H1 (cell line): Measurements from ENCODE around the gene NDC1. TPM values are rescaled to one million over a fixed set of nuclear protein-coding genes. Genes with fewer than 3 reads are reported as not detected.

Experiments
- CTCF ChIA-PET: fragments of 300-600 bp; sonication (Branson Sonifier 250); formaldehyde crosslinking; loops from one replicate; lab custom pipeline; 2021; ENCODE audit not compliant: partially characterized antibody; lab: Charles Lee
- POLR2A ChIA-PET: fragments of 300-600 bp; sonication (Branson Sonifier 250); formaldehyde crosslinking; loops from one replicate; lab custom pipeline; 2021; ENCODE audit warnings: inconsistent platforms; ENCODE audit not compliant: partially characterized antibody; lab: Charles Lee
- DNase-seq, 2 experiments: peaks; one replicate each; pipeline versions ENCODE4 v3.0.0 to v3.0.0-alpha.2; 2010 to 2022; ENCODE audit warnings: low spot score in 2 of 2, low read depth in 1 of 2, mixed read lengths in 1 of 2
- FAIRE-seq: peaks from 2 replicates; lab custom pipeline; 2011; peaks lifted over from hg19 to GRCh38; lab: Jason Lieb, UNC
- H2AFZ ChIP-seq: 2 replicates; pipeline ENCODE4 v1.8.1; 2012; ENCODE audit warnings: low read length, inconsistent platforms
- H2AK5ac ChIP-seq: 2 replicates; pipeline ENCODE4 v1.6.1; 2013; ENCODE audit warnings: low read depth, low read length
- H2BK120ac ChIP-seq: replicated peaks from 2 replicates; pipeline ENCODE3; 2013; ENCODE audit warnings: low read depth, low read length, inconsistent platforms
- H2BK12ac ChIP-seq: 2 replicates; pipeline ENCODE4 v1.6.1; 2013; ENCODE audit warnings: low read depth, low read length
- H2BK15ac ChIP-seq: 2 replicates; pipeline ENCODE4 v1.6.1; 2013; ENCODE audit warnings: low read length
- H2BK20ac ChIP-seq: 2 replicates; pipeline ENCODE4 v1.6.1; 2013; ENCODE audit warnings: low read length
- H2BK5ac ChIP-seq: 2 replicates; pipeline ENCODE4 v1.6.1; 2013; ENCODE audit warnings: low read depth, low read length
- H3K14ac ChIP-seq: 2 replicates; pipeline ENCODE4 v1.6.1; 2013; ENCODE audit warnings: inconsistent platforms; ENCODE audit not compliant: insufficient read length
- H3K18ac ChIP-seq: 2 replicates; pipeline ENCODE4 v1.6.1; 2013; ENCODE audit warnings: low read length; ENCODE audit errors: extremely low read depth
- H3K23ac ChIP-seq: 2 replicates; pipeline ENCODE4 v1.6.1; 2013; ENCODE audit warnings: inconsistent platforms; ENCODE audit not compliant: insufficient read length
- H3K23me2 ChIP-seq: 2 replicates; pipeline ENCODE4 v1.6.1; 2013; ENCODE audit warnings: low read depth, low read length
- H3K27ac ChIP-seq: 2 replicates; pipeline ENCODE4 v1.6.1; 2011; ENCODE audit warnings: low read depth, low read length, inconsistent platforms
- H3K27me3 ChIP-seq, 4 experiments: replicated peaks in 1 of 4; 1 replicate in 1 of 4; 2 replicates in 3 of 4; pipeline versions ENCODE4 v1.6.1 to v1.8.1; 2011 to 2013; ENCODE audit warnings: low read length in 3 of 4, mild to moderate bottlenecking in 3 of 4, inconsistent platforms in 2 of 4, mixed read lengths in 2 of 4, moderate library complexity in 1 of 4; ENCODE audit not compliant: control insufficient read depth in 3 of 4, insufficient read depth in 3 of 4; ENCODE audit errors: extremely low read depth in 1 of 4
- H3K36me3 ChIP-seq, 4 experiments: 2 replicates each; pipeline versions ENCODE4 v1.6.1 to v1.8.1; 2011 to 2013; ENCODE audit warnings: mild to moderate bottlenecking in 4 of 4, low read length in 3 of 4, moderate library complexity in 2 of 4, control low read depth in 1 of 4, inconsistent platforms in 1 of 4; ENCODE audit not compliant: insufficient read depth in 4 of 4, control insufficient read depth in 2 of 4
- H3K4ac ChIP-seq: replicated peaks from 2 replicates; pipeline ENCODE3; 2013; ENCODE audit warnings: low read length, low read depth, mixed read lengths, inconsistent platforms; ENCODE audit not compliant: insufficient read length
- H3K4me1 ChIP-seq, 4 experiments: replicated peaks in 1 of 4; 1 replicate in 1 of 4; 2 replicates in 3 of 4; pipeline versions ENCODE4 v1.6.1 to v1.8.1; 2011 to 2013; ENCODE audit warnings: low read length in 3 of 4, inconsistent platforms in 2 of 4, mixed read lengths in 1 of 4; ENCODE audit not compliant: insufficient read depth in 4 of 4, control insufficient read depth in 3 of 4
- H3K4me2 ChIP-seq, 2 experiments: 2 replicates each; pipeline versions ENCODE4 v1.6.1 to v1.8.1; 2011 to 2013; ENCODE audit warnings: low read depth in 2 of 2, low read length in 2 of 2, control low read depth in 1 of 2, inconsistent platforms in 1 of 2, mild to moderate bottlenecking in 1 of 2; ENCODE audit not compliant: insufficient read depth in 1 of 2
- H3K4me3 ChIP-seq, 4 experiments: fragments of 200-600, 300-600 bp in 1 of 4; sonication (generic), shearing (Covaris generic), sonication (Bioruptor Twin) in 1 of 4; 2 replicates each; pipeline versions ENCODE4 v1.5.1 to v1.8.1; 2011 to 2016; ENCODE audit warnings: low read length in 4 of 4, low read depth in 3 of 4, control low read depth in 2 of 4, inconsistent platforms in 2 of 4, mild to moderate bottlenecking in 2 of 4, mixed read lengths in 1 of 4, moderate library complexity in 1 of 4; ENCODE audit not compliant: insufficient read depth in 2 of 4; ENCODE audit errors: extremely low read depth in 1 of 4
- H3K56ac ChIP-seq: replicated peaks from 2 replicates; pipeline ENCODE3; 2013; ENCODE audit warnings: low read depth, mild to moderate bottlenecking, mixed read lengths, low read length, inconsistent platforms; ENCODE audit not compliant: insufficient read length
- H3K79me1 ChIP-seq: 2 replicates; pipeline ENCODE4 v1.6.1; 2013; ENCODE audit warnings: low read depth, low read length, control low read depth
- H3K79me2 ChIP-seq, 2 experiments: 2 replicates each; pipeline versions ENCODE4 v1.6.1 to v1.8.1; 2012 to 2013; ENCODE audit warnings: low read length in 2 of 2, mild to moderate bottlenecking in 2 of 2, inconsistent platforms in 1 of 2; ENCODE audit not compliant: insufficient read depth in 2 of 2, control insufficient read depth in 1 of 2
- H3K9ac ChIP-seq, 4 experiments: replicated peaks in 1 of 4; 1 replicate in 1 of 4; 2 replicates in 3 of 4; pipeline versions ENCODE4 v1.6.1 to v1.8.1; 2011 to 2013; ENCODE audit warnings: low read depth in 3 of 4, low read length in 3 of 4, control low read depth in 2 of 4, mild to moderate bottlenecking in 2 of 4, moderate library complexity in 2 of 4, inconsistent platforms in 1 of 4; ENCODE audit errors: extremely low read depth in 1 of 4
- H3K9me3 ChIP-seq, 2 experiments: 2 replicates each; pipeline versions ENCODE4 v1.6.1 to v1.8.1; 2012 to 2013; ENCODE audit warnings: mild to moderate bottlenecking in 2 of 2, moderate library complexity in 2 of 2, control low read depth in 1 of 2, inconsistent platforms in 1 of 2, low read depth in 1 of 2, low read length in 1 of 2, mixed read lengths in 1 of 2; ENCODE audit not compliant: insufficient read depth in 2 of 2
- H4K20me1 ChIP-seq, 2 experiments: replicated peaks in 1 of 2; 2 replicates each; pipeline versions ENCODE3 to v1.8.1; 2011 to 2013; ENCODE audit warnings: inconsistent platforms in 2 of 2, low read length in 2 of 2, mild to moderate bottlenecking in 1 of 2; ENCODE audit not compliant: insufficient read depth in 2 of 2, control insufficient read depth in 1 of 2
- H4K5ac ChIP-seq: 2 replicates; pipeline ENCODE4 v1.6.1; 2013; ENCODE audit warnings: low read length, low read depth, mixed read lengths, inconsistent platforms; ENCODE audit not compliant: insufficient read length
- H4K8ac ChIP-seq: 2 replicates; pipeline ENCODE4 v1.8.0; 2013; ENCODE audit warnings: mild to moderate bottlenecking, moderate library complexity, low read length, inconsistent platforms; ENCODE audit not compliant: insufficient read depth; ENCODE audit errors: extremely low read depth
- H4K91ac ChIP-seq: replicated peaks from 2 replicates; pipeline ENCODE3; 2013; ENCODE audit warnings: low read length, mixed read lengths, inconsistent platforms; ENCODE audit not compliant: insufficient read length
- CTCF ChIP-seq, 3 experiments: IDR thresholded peaks; 1 replicate in 2 of 3; 2 replicates in 1 of 3; pipeline versions ENCODE4 v1.5.1 to v1.6.1; 2011; ENCODE audit warnings: low read length in 3 of 3, mild to moderate bottlenecking in 3 of 3, inconsistent platforms in 2 of 3, low read depth in 1 of 3, moderate library complexity in 1 of 3; ENCODE audit not compliant: insufficient read depth in 1 of 3; ENCODE audit errors: control extremely low read depth in 1 of 3
- EZH2 ChIP-seq: fragments of 200-600 bp; sonication (generic); IDR thresholded peaks from 2 replicates; pipeline ENCODE4 v1.7.1; 2012; ENCODE audit warnings: low read depth, mild to moderate bottlenecking, moderate library complexity, low read length, inconsistent platforms; ENCODE audit not compliant: severe bottlenecking
- WGBS, 2 experiments: shearing (Covaris generic) in 1 of 2; methylation state at CpG; one replicate each; pipeline versions ENCODE4 v1.1.6 to v1.1.7; 2013 to 2015; ENCODE audit warnings: low lambda C conversion rate in 2 of 2, mixed read lengths in 2 of 2, inconsistent platforms in 1 of 2, low coverage in 1 of 2, missing lambda C conversion rate in 1 of 2; ENCODE audit not compliant: insufficient replicate concordance in 2 of 2, insufficient coverage in 1 of 2, insufficient read length in 1 of 2; ENCODE audit errors: extremely low coverage in 1 of 2, missing lambda C conversion rate in 1 of 2; 5-methylcytosine and 5-hydroxymethylcytosine counted together
- polyA plus RNA-seq, 7 experiments: library from polyadenylated mRNA; depleted of rRNA in 3 of 7; stranded (reverse) in 5 of 7; unstranded in 2 of 7; fragments of >200 nt in 5 of 7; fragments of 200-250 nt in 2 of 7; gene quantifications; 1 replicate in 5 of 7; 2 replicates in 1 of 7; 4 replicates in 1 of 7; pipeline versions ENCODE4 v1.2.1 to v1.2.3, GENCODE V29; 2011 to 2013; ENCODE audit warnings: missing spikeins in 2 of 7, mixed read lengths in 2 of 7
- total RNA-seq: library from RNA; stranded (reverse); fragmentation: NEBNext Ultra II Directional; extraction: Animal tissue kit (Norgen Biotek cat#: 25700); gene quantifications from 2 replicates; pipeline ENCODE4 v1.2.1, GENCODE V29; 2021

Gene NDC1
- total and polyA plus RNA-seq, 2 of the 8 experiments (the other 6 are each of a cell fraction or from before 2014, with no cell fraction given): 62.9 to 66.1 TPM

- no peak overlapping the region for H3K9ac ChIP-seq
- no peak overlapping the region for H2AFZ ChIP-seq
- no peak overlapping the region for H2BK12ac ChIP-seq
- no peak overlapping the region for H3K4me2 ChIP-seq
- no peak overlapping the region for H3K27ac ChIP-seq
- no peaks in the 10 kb centered on the region for H3K27me3 ChIP-seq
- H2BK120ac ChIP-seq: no peak overlapping the region
- TF ChIP-seq EZH2 (no peak), CTCF (IDR thresholded peaks at IDR 0.05; ENCODE audit: control extremely low read depth in 1 of 3, insufficient read depth in 1 of 3, low read depth in 1 of 3, low read length in 3 of 3) (peak in 1 of 3 experiments; percentile 20; a peak in 2 of 4 replicates)
- POLR2A ChIA-PET: interaction anchor here (1.2 to 2.0 kb wide), 2 partner anchors 11 to 18 kb away, joined by 3 to 9 read pairs; no protein-coding TSS in a partner anchor
- H4K8ac ChIP-seq: no peak overlapping the region
- no peak overlapping the region for H3K4me3 ChIP-seq
- no peak overlapping the region for H2AK5ac ChIP-seq
- no peaks in the 10 kb centered on the region for H3K23me2 ChIP-seq
- no peak overlapping the region for H3K23ac ChIP-seq
- H4K20me1 ChIP-seq: peaks cover 0 to 7% of the 10 kb centered on the region in 2 experiments
- H3K36me3 ChIP-seq: peaks cover 5 to 60% (median 37%) of the 10 kb centered on the region in 4 experiments; a peak in 7 of 8 replicates
- no peak overlapping the region for H4K5ac ChIP-seq
- DNase-seq (no peak), FAIRE-seq (no peak)
- H2BK20ac ChIP-seq: no peak overlapping the region
- H3K79me1 ChIP-seq: peaks cover 2% of the 10 kb centered on the region; the same call in 1 of the 2 replicates
- H3K56ac ChIP-seq: no peak overlapping the region
- H2BK5ac ChIP-seq: no peak overlapping the region
- no peaks in the 10 kb centered on the region for H3K79me2 ChIP-seq
- H3K9me3 ChIP-seq: no peaks in the 10 kb centered on the region
- no peak overlapping the region for H4K91ac ChIP-seq
- H3K18ac ChIP-seq: no peak overlapping the region
- WGBS, 2 experiments: 93% methylated on average over 2 of the region's 2 CpGs; no CpG with 5 or more reads in 1 of the 2 experiments
- no peak overlapping the region for H3K4ac ChIP-seq
- CTCF ChIA-PET: interaction anchor here (1.0 to 2.5 kb wide), 8 partner anchors 9 to 548 kb away, joined by 3 to 8 read pairs (median 4); no protein-coding TSS in a partner anchor
- H3K4me1 ChIP-seq: no peaks in the 10 kb centered on the region
- H3K14ac ChIP-seq: no peak overlapping the region
- H2BK15ac ChIP-seq: no peak overlapping the region
Measured at GRCh38 chr1:53826367-53826766, 11.7 kb downstream of the NDC1 start.
